MG63 (cell line): ENCODE results near the gene PYGM. TPM values are rescaled to one million over a fixed set of nuclear protein-coding genes. Genes with fewer than 3 reads are reported as not detected.

Experiments used
- DNase-seq: peaks from one replicate; pipeline ENCODE4 v3.0.0-alpha.2; 2020
- H3K27me3 ChIP-seq: fragments of 250-450 bp; sonication (Bioruptor Pico); 2 replicates; pipeline ENCODE4 v1.5.1; 2020; ENCODE audit warnings: mild to moderate bottlenecking, moderate library complexity
- H3K36me3 ChIP-seq: fragments of 250-450 bp; sonication (Bioruptor Pico); 2 replicates; pipeline ENCODE4 v1.5.1; 2020; ENCODE audit warnings: mild to moderate bottlenecking, moderate library complexity
- H3K4me3 ChIP-seq: fragments of 250-450 bp; sonication (Bioruptor Pico); 2 replicates; pipeline ENCODE4 v1.5.1; 2020; ENCODE audit warnings: mild to moderate bottlenecking, moderate library complexity
- H3K9me3 ChIP-seq: fragments of 250-450 bp; sonication (Bioruptor Pico); 2 replicates; pipeline ENCODE4 v1.5.1; 2020; ENCODE audit warnings: mild to moderate bottlenecking, moderate library complexity
- total RNA-seq: library from RNA; depleted of rRNA; stranded (reverse); fragments of >200 nt; shearing (Covaris generic); gene quantifications from 2 replicates; pipeline ENCODE4 v1.2.3, GENCODE V29; 2014; ENCODE audit warnings: low replicate concordance

PYGM gene
- total RNA-seq, 1 experiment from 2014 or later: not detected

GRCh38 chr11:64718780-64719124, 41.0 kb downstream of the PYGM start:
- H3K9me3 ChIP-seq: no peaks in the 10 kb centered on the region
- H3K4me3 ChIP-seq: no peak overlapping the region
- no peak for DNase-seq
- peaks cover 19% of the 10 kb centered on the region for H3K27me3 ChIP-seq
- no peaks in the 10 kb centered on the region for H3K36me3 ChIP-seq

- H3K27me3 ChIP-seq: peaks cover 19% of the 10 kb centered on the region
- no peak for DNase-seq
- H3K36me3 ChIP-seq: no peaks in the 10 kb centered on the region
- no peak overlapping the region for H3K4me3 ChIP-seq
- no peaks in the 10 kb centered on the region for H3K9me3 ChIP-seq
Measured at GRCh38 chr11:64718084-64718779, 41.5 kb downstream of the PYGM start.

GRCh38 chr11:64717268-64717578, 42.6 kb downstream of the PYGM start:
- no peaks in the 10 kb centered on the region for H3K9me3 ChIP-seq
- DNase-seq: no peak
- H3K36me3 ChIP-seq: no peaks in the 10 kb centered on the region
- H3K4me3 ChIP-seq: no peak overlapping the region
- H3K27me3 ChIP-seq: peaks cover 20% of the 10 kb centered on the region

- Histone ChIP-seq H3K36me3 (no peaks in the 10 kb centered on the region), H3K9me3 (no peaks in the 10 kb centered on the region), H3K27me3 (peaks cover 18% of the 10 kb centered on the region), H3K4me3 (no peak overlapping the region)
- DNase-seq: no peak
Measured at GRCh38 chr11:64716473-64717267, 43.1 kb downstream of the PYGM start.

GRCh38 chr11:64715756-64716472, 43.9 kb downstream of the PYGM start:
- Histone ChIP-seq H3K27me3 (peaks cover 16% of the 10 kb centered on the region), H3K4me3 (no peak overlapping the region), H3K9me3 (no peaks in the 10 kb centered on the region), H3K36me3 (no peaks in the 10 kb centered on the region)
- DNase-seq: no peak

GRCh38 chr11:64715110-64715509, 44.7 kb downstream of the PYGM start:
- DNase-seq: no peak
- H3K9me3 ChIP-seq: no peaks in the 10 kb centered on the region
- no peak overlapping the region for H3K4me3 ChIP-seq
- H3K36me3 ChIP-seq: no peaks in the 10 kb centered on the region
- peaks cover 16% of the 10 kb centered on the region for H3K27me3 ChIP-seq

GRCh38 chr11:64714666-64715065, 45.1 kb downstream of the PYGM start:
- no peak for DNase-seq
- no peaks in the 10 kb centered on the region for H3K36me3 ChIP-seq
- H3K9me3 ChIP-seq: no peaks in the 10 kb centered on the region
- H3K27me3 ChIP-seq: peaks cover 16% of the 10 kb centered on the region
- no peak overlapping the region for H3K4me3 ChIP-seq

GRCh38 chr11:64713781-64714363, 45.9 kb downstream of the PYGM start:
- Histone ChIP-seq H3K27me3 (peaks cover 16% of the 10 kb centered on the region), H3K4me3 (no peak overlapping the region), H3K9me3 (no peaks in the 10 kb centered on the region), H3K36me3 (no peaks in the 10 kb centered on the region)
- DNase-seq: no peak

GRCh38 chr11:64713016-64713707, 46.6 kb downstream of the PYGM start:
- Histone ChIP-seq H3K27me3 (peaks cover 21% of the 10 kb centered on the region), H3K36me3 (no peaks in the 10 kb centered on the region)
- no peak for DNase-seq

GRCh38 chr11:64712430-64713015, 47.3 kb downstream of the PYGM start:
- DNase-seq: no peak
- H3K4me3 ChIP-seq: no peak overlapping the region
- peaks cover 24% of the 10 kb centered on the region for H3K27me3 ChIP-seq
- no peaks in the 10 kb centered on the region for H3K36me3 ChIP-seq
- no peaks in the 10 kb centered on the region for H3K9me3 ChIP-seq

More at GRCh38 chr11:64713016-64713707, 46.6 kb downstream of the PYGM start:
- no peak overlapping the region for H3K4me3 ChIP-seq
- H3K9me3 ChIP-seq: no peaks in the 10 kb centered on the region

GRCh38 chr11:64711956-64712362, 47.8 kb downstream of the PYGM start:
- DNase-seq: no peak
- Histone ChIP-seq H3K27me3 (peaks cover 26% of the 10 kb centered on the region), H3K4me3 (no peak overlapping the region)

GRCh38 chr11:64711138-64711955, 48.4 kb downstream of the PYGM start:
- no peaks in the 10 kb centered on the region for H3K36me3 ChIP-seq
- H3K9me3 ChIP-seq: no peaks in the 10 kb centered on the region
- H3K4me3 ChIP-seq: no peak overlapping the region
- H3K27me3 ChIP-seq: peaks cover 26% of the 10 kb centered on the region
- no peak for DNase-seq

More at GRCh38 chr11:64711956-64712362, 47.8 kb downstream of the PYGM start:
- Histone ChIP-seq H3K9me3 (no peaks in the 10 kb centered on the region), H3K36me3 (no peaks in the 10 kb centered on the region)

- no peaks in the 10 kb centered on the region for H3K9me3 ChIP-seq
- H3K4me3 ChIP-seq: no peak overlapping the region
- peaks cover 26% of the 10 kb centered on the region for H3K27me3 ChIP-seq
- H3K36me3 ChIP-seq: no peaks in the 10 kb centered on the region
- no peak for DNase-seq
Measured at GRCh38 chr11:64710418-64711137, 49.2 kb downstream of the PYGM start.

- no peaks in the 10 kb centered on the region for H3K36me3 ChIP-seq
- no peak for DNase-seq
- no peak overlapping the region for H3K4me3 ChIP-seq
- H3K27me3 ChIP-seq: peaks cover 18% of the 10 kb centered on the region; the same call in 1 of the 2 replicates
- H3K9me3 ChIP-seq: no peaks in the 10 kb centered on the region
Measured at GRCh38 chr11:64705501-64705900, 54.3 kb downstream of the PYGM start.

- DNase-seq: no peak
- Histone ChIP-seq H3K4me3 (no peak overlapping the region), H3K9me3 (no peaks in the 10 kb centered on the region)
Measured at GRCh38 chr11:64703048-64703447, 56.7 kb downstream of the PYGM start.

More at GRCh38 chr11:64703048-64703447, 56.7 kb downstream of the PYGM start:
- Histone ChIP-seq H3K36me3 (no peaks in the 10 kb centered on the region), H3K27me3 (peaks cover 12% of the 10 kb centered on the region; the same call in 1 of the 2 replicates)
